HEK293 (cell line): Measurements from ENCODE around the gene TNNI3K.

ENCODE experiments used
- CTCF ChIP-seq: fragments of 450-650 bp; formaldehyde crosslinking; IDR thresholded peaks from 2 replicates; pipeline ENCODE4 v1.5.1; 2016; ENCODE audit warnings: missing biosample characterization, missing genetic modification characterization
- EGR2 ChIP-seq: fragments of 450-650 bp; formaldehyde crosslinking; IDR thresholded peaks from 2 replicates; pipeline ENCODE4 v1.5.1; 2016; ENCODE audit warnings: low read depth, missing biosample characterization, missing genetic modification characterization
- HOXA7 ChIP-seq: sonication (generic); formaldehyde crosslinking; IDR thresholded peaks from 2 replicates; pipeline ENCODE4 v1.8.1; 2022; ENCODE audit warnings: missing genetic modification reagents, borderline replicate concordance
- SP7 ChIP-seq: fragments of 450-650 bp; formaldehyde crosslinking; IDR thresholded peaks from 2 replicates; pipeline ENCODE4 v1.5.1; 2016; ENCODE audit warnings: missing biosample characterization, missing genetic modification characterization
- ZNF274 ChIP-seq, 2 experiments: fragments of 200-500 bp in 1 of 2; fragments of 450-650 bp in 1 of 2; sonication (Bioruptor generic) in 1 of 2; formaldehyde crosslinking in 1 of 2; IDR thresholded peaks; 2 replicates each; pipeline versions ENCODE4 v1.5.1 to v1.6.1; 2014 to 2016; ENCODE audit warnings: borderline replicate concordance in 1 of 2, inconsistent platforms in 1 of 2, low read length in 1 of 2, missing biosample characterization in 1 of 2, missing genetic modification characterization in 1 of 2
- ZNF37A ChIP-seq: fragments of 450-650 bp; IDR thresholded peaks from 2 replicates; pipeline ENCODE4 v1.5.1; 2018; ENCODE audit warnings: missing biosample characterization, missing genetic modification characterization
- ZNF555 ChIP-seq: fragments of 450-650 bp; formaldehyde crosslinking; conservative IDR thresholded peaks from 2 replicates; pipeline ENCODE4 v1.5.1; 2017; ENCODE audit warnings: missing biosample characterization, mild to moderate bottlenecking, missing genetic modification characterization, inconsistent platforms

- TF ChIP-seq HOXA7 (no peak), ZNF274 (IDR thresholded peaks at IDR 0.05; ENCODE audit: low read length) (no peak), ZNF274 (tag by site-specific recombination; IDR thresholded peaks at IDR 0.05; ENCODE audit: borderline replicate concordance) (no peak), EGR2 (tag by site-specific recombination) (no peak), CTCF (tag by site-specific recombination) (no peak), ZNF37A (no peak), ZNF555 (tag by site-specific recombination) (no peak), SP7 (tag by site-specific recombination) (no peak)
Measured at GRCh38 chr1:74578101-74578500, 342.9 kb downstream of the TNNI3K start.
